Endothelial cell (in vitro differentiated cells): ENCODE measurements around the gene RELN. TPM values are rescaled to one million over a fixed set of nuclear protein-coding genes. Genes with fewer than 3 reads are reported as not detected.

Source experiments
- DNase-seq: peaks from one replicate; pipeline ENCODE4 v3.0.0; 2021; ENCODE audit warnings: low spot score
- H3K27ac Mint-ChIP-seq: one replicate; pipeline ENCODE4 v1.8.0; 2021; ENCODE audit warnings: mixed read lengths, inconsistent platforms; ENCODE audit not compliant: unreplicated experiment
- H3K27me3 Mint-ChIP-seq: one replicate; pipeline ENCODE4 v1.8.0; 2021; ENCODE audit warnings: mild to moderate bottlenecking, moderate library complexity, mixed read lengths, inconsistent platforms; ENCODE audit not compliant: unreplicated experiment
- H3K36me3 Mint-ChIP-seq: one replicate; pipeline ENCODE4 v1.8.0; 2021; ENCODE audit warnings: mild to moderate bottlenecking, low read depth, mixed read lengths, inconsistent platforms; ENCODE audit not compliant: unreplicated experiment
- H3K4me1 Mint-ChIP-seq: one replicate; pipeline ENCODE4 v1.8.0; 2021; ENCODE audit warnings: mild to moderate bottlenecking, mixed read lengths, inconsistent platforms; ENCODE audit not compliant: unreplicated experiment
- H3K4me3 Mint-ChIP-seq: one replicate; pipeline ENCODE4 v1.8.0; 2021; ENCODE audit warnings: mild to moderate bottlenecking, mixed read lengths, inconsistent platforms; ENCODE audit not compliant: unreplicated experiment
- H3K9me3 Mint-ChIP-seq: one replicate; pipeline ENCODE4 v1.8.0; 2021; ENCODE audit warnings: mixed read lengths, inconsistent platforms; ENCODE audit not compliant: unreplicated experiment
- total RNA-seq: library from RNA; stranded (reverse); fragmentation: NEBNext Ultra II Directional; extraction: Animal tissue kit (Norgen Biotek cat#: 25700); gene quantifications from one replicate; pipeline ENCODE4 v1.2.1, GENCODE V29; 2021; ENCODE audit not compliant: unreplicated experiment
- TF ChIP-seq, protein P1 (sequence below): fragments of 200-600 bp; sonication (generic); IDR thresholded peaks from one replicate; pipeline ENCODE4 v1.5.0; 2021; ENCODE audit warnings: antibody characterized with exemption; ENCODE audit not compliant: unreplicated experiment

RELN gene
- total RNA-seq, 1 donor from 2014 or later = 2.3 TPM

DNA sequence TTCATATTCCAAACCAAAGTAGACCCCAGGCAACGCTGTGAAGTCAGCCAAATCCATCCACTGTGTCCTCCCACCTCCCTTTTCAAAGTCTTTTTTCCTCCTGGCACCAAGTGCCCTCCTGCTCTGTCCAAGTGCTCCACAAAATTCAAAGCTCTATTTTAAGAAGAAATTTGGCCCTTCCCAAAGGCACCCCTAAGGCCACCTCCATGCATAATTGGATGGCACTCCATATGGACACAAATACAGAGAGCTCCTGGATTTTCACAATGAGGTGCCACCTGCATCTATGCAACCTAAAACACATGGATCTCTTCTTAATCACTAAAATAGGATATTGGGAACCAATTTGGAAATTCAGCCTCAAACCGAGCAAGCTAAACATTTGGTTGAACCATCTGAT is 121.6 kb downstream of the RELN start:
- H3K27ac Mint-ChIP-seq = no peak overlapping the region
- no peak for DNase-seq
- H3K4me1 Mint-ChIP-seq = no peaks in the 10 kb centered on the region
- H3K4me3 Mint-ChIP-seq = no peak overlapping the region
- TF ChIP-seq, protein P1, sequence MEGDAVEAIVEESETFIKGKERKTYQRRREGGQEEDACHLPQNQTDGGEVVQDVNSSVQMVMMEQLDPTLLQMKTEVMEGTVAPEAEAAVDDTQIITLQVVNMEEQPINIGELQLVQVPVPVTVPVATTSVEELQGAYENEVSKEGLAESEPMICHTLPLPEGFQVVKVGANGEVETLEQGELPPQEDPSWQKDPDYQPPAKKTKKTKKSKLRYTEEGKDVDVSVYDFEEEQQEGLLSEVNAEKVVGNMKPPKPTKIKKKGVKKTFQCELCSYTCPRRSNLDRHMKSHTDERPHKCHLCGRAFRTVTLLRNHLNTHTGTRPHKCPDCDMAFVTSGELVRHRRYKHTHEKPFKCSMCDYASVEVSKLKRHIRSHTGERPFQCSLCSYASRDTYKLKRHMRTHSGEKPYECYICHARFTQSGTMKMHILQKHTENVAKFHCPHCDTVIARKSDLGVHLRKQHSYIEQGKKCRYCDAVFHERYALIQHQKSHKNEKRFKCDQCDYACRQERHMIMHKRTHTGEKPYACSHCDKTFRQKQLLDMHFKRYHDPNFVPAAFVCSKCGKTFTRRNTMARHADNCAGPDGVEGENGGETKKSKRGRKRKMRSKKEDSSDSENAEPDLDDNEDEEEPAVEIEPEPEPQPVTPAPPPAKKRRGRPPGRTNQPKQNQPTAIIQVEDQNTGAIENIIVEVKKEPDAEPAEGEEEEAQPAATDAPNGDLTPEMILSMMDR = no peak
- no peaks in the 10 kb centered on the region for H3K9me3 Mint-ChIP-seq
- H3K36me3 Mint-ChIP-seq = no peaks in the 10 kb centered on the region
- H3K27me3 Mint-ChIP-seq = peaks cover 2% of the 10 kb centered on the region

DNA sequence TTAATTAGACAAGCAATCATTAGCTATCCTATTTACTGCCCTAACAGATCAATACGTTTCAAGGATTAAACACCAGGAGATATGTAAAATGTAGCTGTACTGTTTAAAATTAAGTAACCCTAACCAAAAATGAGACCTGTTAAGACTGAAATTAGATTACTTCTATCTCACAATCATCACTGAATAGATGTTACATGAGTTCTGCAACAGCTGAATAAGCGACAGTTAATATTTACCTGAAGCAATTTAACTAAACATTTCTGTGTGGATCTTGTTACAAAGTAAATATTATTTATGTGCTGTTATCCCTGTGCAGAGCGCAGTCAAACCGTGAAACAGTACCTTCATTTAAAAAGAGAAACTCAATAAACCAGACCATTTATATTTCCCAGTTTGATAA is 122.5 kb downstream of the RELN start:
- no peak for DNase-seq
- TF ChIP-seq, protein P1 = no peak
- Mint-ChIP-seq H3K27ac (no peak overlapping the region), H3K27me3 (peaks cover 2% of the 10 kb centered on the region), H3K4me3 (no peak overlapping the region), H3K4me1 (no peaks in the 10 kb centered on the region), H3K36me3 (no peaks in the 10 kb centered on the region), H3K9me3 (no peaks in the 10 kb centered on the region)

DNA sequence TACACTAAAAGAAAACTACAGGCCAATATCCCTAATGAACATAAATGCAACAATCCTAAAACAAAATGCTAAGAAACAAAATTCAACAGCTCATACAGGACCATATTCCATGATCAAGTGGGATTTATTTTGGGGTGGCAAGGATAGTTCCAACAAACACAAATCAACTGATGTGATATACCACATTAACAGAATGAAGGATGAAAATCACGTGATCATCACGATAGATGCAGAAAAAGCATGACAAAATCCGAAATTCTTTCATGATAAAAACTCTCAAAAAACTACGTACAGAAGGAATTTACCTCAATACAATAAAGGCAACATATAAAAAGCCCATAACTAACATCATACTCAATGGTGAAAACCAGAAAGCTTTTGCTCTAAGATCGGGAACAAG is 124.0 kb downstream of the RELN start:
- H3K4me3 Mint-ChIP-seq = no peak overlapping the region
- TF ChIP-seq, protein P1 = no peak
- no peak overlapping the region for H3K27ac Mint-ChIP-seq
- H3K9me3 Mint-ChIP-seq = no peaks in the 10 kb centered on the region
- no peaks in the 10 kb centered on the region for H3K36me3 Mint-ChIP-seq
- no peak for DNase-seq
- H3K27me3 Mint-ChIP-seq = peaks cover 2% of the 10 kb centered on the region
- H3K4me1 Mint-ChIP-seq = no peaks in the 10 kb centered on the region

DNA sequence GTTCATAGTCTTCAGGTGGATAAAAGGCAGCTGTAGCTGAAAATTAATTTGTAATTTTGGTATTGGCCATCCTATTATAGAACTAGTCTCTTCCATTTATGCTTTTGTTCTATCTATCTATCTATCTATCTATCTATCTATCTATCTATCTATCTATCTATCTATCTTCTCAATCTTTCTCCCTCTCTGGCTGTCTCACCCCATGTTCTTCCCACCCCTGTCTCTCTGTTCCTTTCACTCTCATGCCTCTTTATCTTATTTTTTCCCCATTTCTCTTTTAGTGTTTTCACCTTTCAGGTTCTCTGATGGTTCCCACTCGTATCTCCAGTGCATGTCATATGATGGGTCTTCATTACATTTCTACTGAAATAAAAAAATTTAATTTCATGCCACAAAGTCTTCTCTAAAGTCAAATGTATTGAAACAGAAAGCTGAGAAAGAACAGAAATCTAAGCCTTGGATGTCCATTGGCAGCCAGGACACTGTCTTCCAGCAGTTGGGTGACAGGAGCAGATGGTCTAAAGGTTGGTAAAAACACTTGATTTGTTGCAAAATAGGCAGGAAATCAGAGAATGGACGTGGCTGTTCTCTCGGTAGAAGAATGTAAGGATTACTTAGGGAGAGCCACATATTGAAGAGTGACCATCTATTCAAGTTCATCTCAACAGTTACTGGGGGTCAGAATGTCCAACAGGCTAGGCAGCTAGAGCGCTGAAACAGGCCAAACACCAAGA is 127.0 kb downstream of the RELN start:
- H3K9me3 Mint-ChIP-seq = no peaks in the 10 kb centered on the region
- no peaks in the 10 kb centered on the region for H3K36me3 Mint-ChIP-seq
- no peaks in the 10 kb centered on the region for H3K27me3 Mint-ChIP-seq
- TF ChIP-seq, protein P1 = no peak
- H3K4me3 Mint-ChIP-seq = no peak overlapping the region
- H3K27ac Mint-ChIP-seq = no peak overlapping the region
- no peaks in the 10 kb centered on the region for H3K4me1 Mint-ChIP-seq
- no peak for DNase-seq

DNA sequence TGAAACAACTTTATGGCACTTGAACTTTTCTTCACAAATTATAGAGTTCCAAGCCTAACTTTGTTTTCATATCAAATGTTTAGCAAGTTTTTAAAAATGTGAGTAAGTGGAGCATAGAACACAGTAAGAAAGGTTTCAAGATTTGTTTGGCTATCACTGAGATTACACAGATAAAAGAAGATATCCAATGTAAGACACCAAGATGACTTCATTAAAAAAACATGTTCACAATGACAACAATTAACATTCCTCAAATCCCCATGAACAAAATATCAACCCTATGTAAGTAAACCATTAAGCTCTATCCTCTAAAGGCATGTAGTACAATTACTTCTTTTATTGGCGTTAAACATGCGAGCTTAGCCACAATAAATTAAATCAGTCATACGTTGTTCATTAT is 129.7 kb downstream of the RELN start:
- H3K4me3 Mint-ChIP-seq = no peak overlapping the region
- H3K4me1 Mint-ChIP-seq = no peaks in the 10 kb centered on the region
- DNase-seq = no peak
- no peak overlapping the region for H3K27ac Mint-ChIP-seq
- TF ChIP-seq, protein P1 = no peak
- H3K9me3 Mint-ChIP-seq = no peaks in the 10 kb centered on the region
- no peaks in the 10 kb centered on the region for H3K27me3 Mint-ChIP-seq
- H3K36me3 Mint-ChIP-seq = no peaks in the 10 kb centered on the region
